ENCODE results near the gene COQ10B.

The COQ10B gene

DNA sequence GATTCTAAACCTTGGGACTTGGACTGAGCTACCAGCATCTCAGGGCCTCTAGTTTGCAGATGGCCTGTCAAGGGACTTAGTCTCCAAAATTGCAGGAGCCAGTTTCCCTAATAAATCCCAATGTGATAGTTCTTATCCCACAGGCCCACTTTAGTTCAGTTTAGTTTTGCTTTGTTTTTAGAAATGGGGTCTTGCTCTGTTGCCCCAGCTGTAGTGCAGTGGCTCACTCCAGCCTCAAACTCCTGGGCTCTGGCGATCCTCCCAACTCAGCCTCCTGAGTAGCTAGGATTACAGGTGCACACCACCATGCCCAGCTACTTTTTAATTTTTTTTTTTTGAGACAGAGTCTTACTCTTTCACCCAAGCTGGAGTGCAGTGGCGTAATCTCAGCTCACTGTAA is 16.0 kb upstream of the COQ10B start:
- ATAC-seq, result no peak
- no peak for TF ChIP-seq CSDC2 (CRISPR knock-in tag; IDR thresholded peaks at IDR 0.05)
- no peak for TF ChIP-seq RARB (CRISPR knock-in tag; IDR thresholded peaks at IDR 0.05)
- TF ChIP-seq, protein P1, sequence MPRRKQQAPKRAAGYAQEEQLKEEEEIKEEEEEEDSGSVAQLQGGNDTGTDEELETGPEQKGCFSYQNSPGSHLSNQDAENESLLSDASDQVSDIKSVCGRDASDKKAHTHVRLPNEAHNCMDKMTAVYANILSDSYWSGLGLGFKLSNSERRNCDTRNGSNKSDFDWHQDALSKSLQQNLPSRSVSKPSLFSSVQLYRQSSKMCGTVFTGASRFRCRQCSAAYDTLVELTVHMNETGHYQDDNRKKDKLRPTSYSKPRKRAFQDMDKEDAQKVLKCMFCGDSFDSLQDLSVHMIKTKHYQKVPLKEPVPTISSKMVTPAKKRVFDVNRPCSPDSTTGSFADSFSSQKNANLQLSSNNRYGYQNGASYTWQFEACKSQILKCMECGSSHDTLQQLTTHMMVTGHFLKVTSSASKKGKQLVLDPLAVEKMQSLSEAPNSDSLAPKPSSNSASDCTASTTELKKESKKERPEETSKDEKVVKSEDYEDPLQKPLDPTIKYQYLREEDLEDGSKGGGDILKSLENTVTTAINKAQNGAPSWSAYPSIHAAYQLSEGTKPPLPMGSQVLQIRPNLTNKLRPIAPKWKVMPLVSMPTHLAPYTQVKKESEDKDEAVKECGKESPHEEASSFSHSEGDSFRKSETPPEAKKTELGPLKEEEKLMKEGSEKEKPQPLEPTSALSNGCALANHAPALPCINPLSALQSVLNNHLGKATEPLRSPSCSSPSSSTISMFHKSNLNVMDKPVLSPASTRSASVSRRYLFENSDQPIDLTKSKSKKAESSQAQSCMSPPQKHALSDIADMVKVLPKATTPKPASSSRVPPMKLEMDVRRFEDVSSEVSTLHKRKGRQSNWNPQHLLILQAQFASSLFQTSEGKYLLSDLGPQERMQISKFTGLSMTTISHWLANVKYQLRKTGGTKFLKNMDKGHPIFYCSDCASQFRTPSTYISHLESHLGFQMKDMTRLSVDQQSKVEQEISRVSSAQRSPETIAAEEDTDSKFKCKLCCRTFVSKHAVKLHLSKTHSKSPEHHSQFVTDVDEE (CRISPR knock-in tag; IDR thresholded peaks at IDR 0.05), result no peak
- TF ChIP-seq, protein P2, sequence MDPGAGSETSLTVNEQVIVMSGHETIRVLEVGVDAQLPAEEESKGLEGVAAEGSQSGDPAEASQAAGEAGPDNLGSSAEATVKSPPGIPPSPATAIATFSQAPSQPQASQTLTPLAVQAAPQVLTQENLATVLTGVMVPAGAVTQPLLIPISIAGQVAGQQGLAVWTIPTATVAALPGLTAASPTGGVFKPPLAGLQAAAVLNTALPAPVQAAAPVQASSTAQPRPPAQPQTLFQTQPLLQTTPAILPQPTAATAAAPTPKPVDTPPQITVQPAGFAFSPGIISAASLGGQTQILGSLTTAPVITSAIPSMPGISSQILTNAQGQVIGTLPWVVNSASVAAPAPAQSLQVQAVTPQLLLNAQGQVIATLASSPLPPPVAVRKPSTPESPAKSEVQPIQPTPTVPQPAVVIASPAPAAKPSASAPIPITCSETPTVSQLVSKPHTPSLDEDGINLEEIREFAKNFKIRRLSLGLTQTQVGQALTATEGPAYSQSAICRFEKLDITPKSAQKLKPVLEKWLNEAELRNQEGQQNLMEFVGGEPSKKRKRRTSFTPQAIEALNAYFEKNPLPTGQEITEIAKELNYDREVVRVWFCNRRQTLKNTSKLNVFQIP (CRISPR knock-in tag; IDR thresholded peaks at IDR 0.05; ENCODE audit: borderline replicate concordance, low read depth), result no peak
- TF ChIP-seq PPARA (CRISPR knock-in tag; IDR thresholded peaks at IDR 0.05; ENCODE audit: borderline replicate concordance), result no peak
- TF ChIP-seq BACH2 (CRISPR knock-in tag; IDR thresholded peaks at IDR 0.05; ENCODE audit: borderline replicate concordance), result no peak
- TF ChIP-seq TOX (CRISPR knock-in tag; IDR thresholded peaks at IDR 0.05; ENCODE audit: borderline replicate concordance), result no peak
- TF ChIP-seq ZFP3 (CRISPR knock-in tag; IDR thresholded peaks at IDR 0.05), result no peak

DNA sequence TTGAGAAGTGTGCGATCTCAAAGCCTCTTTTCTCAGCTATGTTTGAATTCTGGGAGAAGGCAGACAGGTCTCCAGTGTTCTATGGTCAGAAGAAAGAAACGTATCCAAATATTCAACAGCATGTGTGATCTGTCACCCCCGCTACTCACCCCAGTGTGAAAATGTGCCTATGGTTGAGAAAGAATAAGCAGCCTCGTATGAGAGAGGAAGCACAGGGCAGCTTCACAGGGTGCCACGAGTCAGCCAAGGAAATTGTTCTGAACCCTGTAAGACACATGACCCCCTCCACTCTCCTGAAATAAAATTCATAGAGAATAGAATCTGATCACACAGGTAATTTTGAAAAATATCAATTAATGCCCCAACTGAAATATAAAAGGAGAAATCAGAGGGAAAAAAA is 10.5 kb upstream of the COQ10B start:
- no peak for TF ChIP-seq OSR1 (CRISPR knock-in tag; IDR thresholded peaks at IDR 0.05)
- TF ChIP-seq, protein P3, sequence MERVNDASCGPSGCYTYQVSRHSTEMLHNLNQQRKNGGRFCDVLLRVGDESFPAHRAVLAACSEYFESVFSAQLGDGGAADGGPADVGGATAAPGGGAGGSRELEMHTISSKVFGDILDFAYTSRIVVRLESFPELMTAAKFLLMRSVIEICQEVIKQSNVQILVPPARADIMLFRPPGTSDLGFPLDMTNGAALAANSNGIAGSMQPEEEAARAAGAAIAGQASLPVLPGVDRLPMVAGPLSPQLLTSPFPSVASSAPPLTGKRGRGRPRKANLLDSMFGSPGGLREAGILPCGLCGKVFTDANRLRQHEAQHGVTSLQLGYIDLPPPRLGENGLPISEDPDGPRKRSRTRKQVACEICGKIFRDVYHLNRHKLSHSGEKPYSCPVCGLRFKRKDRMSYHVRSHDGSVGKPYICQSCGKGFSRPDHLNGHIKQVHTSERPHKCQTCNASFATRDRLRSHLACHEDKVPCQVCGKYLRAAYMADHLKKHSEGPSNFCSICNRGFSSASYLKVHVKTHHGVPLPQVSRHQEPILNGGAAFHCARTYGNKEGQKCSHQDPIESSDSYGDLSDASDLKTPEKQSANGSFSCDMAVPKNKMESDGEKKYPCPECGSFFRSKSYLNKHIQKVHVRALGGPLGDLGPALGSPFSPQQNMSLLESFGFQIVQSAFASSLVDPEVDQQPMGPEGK (CRISPR knock-in tag; IDR thresholded peaks at IDR 0.05; ENCODE audit: borderline replicate concordance), result no peak
- TF ChIP-seq ISL1 (CRISPR knock-in tag; IDR thresholded peaks at IDR 0.05), result no peak
- TF ChIP-seq TCF4 (CRISPR knock-in tag; IDR thresholded peaks at IDR 0.05; ENCODE audit: borderline replicate concordance), result no peak
- TF ChIP-seq BACH2 (CRISPR knock-in tag; IDR thresholded peaks at IDR 0.05; ENCODE audit: borderline replicate concordance), result no peak
- no peak for TF ChIP-seq GLIS3 (CRISPR knock-in tag; IDR thresholded peaks at IDR 0.05)
- TF ChIP-seq ESRRG (CRISPR knock-in tag; IDR thresholded peaks at IDR 0.05), result no peak
- TF ChIP-seq, protein P1 (CRISPR knock-in tag; IDR thresholded peaks at IDR 0.05), result no peak
- no peak for TF ChIP-seq CSDC2 (CRISPR knock-in tag; IDR thresholded peaks at IDR 0.05)
- no peak for TF ChIP-seq RARB (CRISPR knock-in tag; IDR thresholded peaks at IDR 0.05)
- TF ChIP-seq SNAI2 (CRISPR knock-in tag; IDR thresholded peaks at IDR 0.05), result no peak
- no peak for TF ChIP-seq TOX (CRISPR knock-in tag; IDR thresholded peaks at IDR 0.05; ENCODE audit: borderline replicate concordance)
- TF ChIP-seq, protein P4, sequence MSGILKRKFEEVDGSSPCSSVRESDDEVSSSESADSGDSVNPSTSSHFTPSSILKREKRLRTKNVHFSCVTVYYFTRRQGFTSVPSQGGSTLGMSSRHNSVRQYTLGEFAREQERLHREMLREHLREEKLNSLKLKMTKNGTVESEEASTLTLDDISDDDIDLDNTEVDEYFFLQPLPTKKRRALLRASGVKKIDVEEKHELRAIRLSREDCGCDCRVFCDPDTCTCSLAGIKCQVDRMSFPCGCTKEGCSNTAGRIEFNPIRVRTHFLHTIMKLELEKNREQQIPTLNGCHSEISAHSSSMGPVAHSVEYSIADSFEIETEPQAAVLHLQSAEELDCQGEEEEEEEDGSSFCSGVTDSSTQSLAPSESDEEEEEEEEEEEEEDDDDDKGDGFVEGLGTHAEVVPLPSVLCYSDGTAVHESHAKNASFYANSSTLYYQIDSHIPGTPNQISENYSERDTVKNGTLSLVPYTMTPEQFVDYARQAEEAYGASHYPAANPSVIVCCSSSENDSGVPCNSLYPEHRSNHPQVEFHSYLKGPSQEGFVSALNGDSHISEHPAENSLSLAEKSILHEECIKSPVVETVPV (CRISPR knock-in tag; IDR thresholded peaks at IDR 0.05), result no peak
- TF ChIP-seq ZNF565 (CRISPR knock-in tag; conservative IDR thresholded peaks at IDR 0.05; ENCODE audit: low read depth), result no peak
- ATAC-seq, result no peak

DNA sequence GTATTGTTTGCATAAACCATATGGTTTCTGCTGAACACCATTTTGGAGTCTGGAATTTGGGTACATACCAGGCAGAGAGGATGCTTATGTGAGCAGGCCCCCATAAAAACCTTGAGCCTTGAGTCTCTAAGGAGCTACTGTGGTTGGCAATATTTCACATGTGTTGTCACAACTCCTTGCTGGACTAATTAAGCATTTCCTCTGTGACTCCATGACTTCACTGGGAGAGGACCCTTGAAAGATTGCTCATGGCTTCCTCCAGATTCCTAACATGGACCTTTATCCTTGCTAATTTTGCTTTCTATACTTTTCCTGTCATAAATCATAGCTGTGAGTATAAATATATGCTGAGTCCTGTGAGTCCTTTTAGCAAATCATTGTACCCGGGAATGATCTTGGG is 7.6 kb upstream of the COQ10B start:
- TF ChIP-seq ZFP30 (CRISPR knock-in tag; IDR thresholded peaks at IDR 0.05) (no peak), ZC3H10 (CRISPR knock-in tag; IDR thresholded peaks at IDR 0.05) (no peak), OSR1 (CRISPR knock-in tag; IDR thresholded peaks at IDR 0.05) (no peak), CSDC2 (CRISPR knock-in tag; IDR thresholded peaks at IDR 0.05) (no peak), ZNF8 (CRISPR knock-in tag; IDR thresholded peaks at IDR 0.05) (no peak), TOX (CRISPR knock-in tag; IDR thresholded peaks at IDR 0.05; ENCODE audit: borderline replicate concordance) (no peak)
- TF ChIP-seq, protein P5, sequence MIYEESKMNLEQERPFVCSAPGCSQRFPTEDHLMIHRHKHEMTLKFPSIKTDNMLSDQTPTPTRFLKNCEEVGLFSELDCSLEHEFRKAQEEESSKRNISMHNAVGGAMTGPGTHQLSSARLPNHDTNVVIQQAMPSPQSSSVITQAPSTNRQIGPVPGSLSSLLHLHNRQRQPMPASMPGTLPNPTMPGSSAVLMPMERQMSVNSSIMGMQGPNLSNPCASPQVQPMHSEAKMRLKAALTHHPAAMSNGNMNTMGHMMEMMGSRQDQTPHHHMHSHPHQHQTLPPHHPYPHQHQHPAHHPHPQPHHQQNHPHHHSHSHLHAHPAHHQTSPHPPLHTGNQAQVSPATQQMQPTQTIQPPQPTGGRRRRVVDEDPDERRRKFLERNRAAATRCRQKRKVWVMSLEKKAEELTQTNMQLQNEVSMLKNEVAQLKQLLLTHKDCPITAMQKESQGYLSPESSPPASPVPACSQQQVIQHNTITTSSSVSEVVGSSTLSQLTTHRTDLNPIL (CRISPR knock-in tag; IDR thresholded peaks at IDR 0.05; ENCODE audit: low read depth), result no peak
- TF ChIP-seq, protein P3 (CRISPR knock-in tag; IDR thresholded peaks at IDR 0.05; ENCODE audit: borderline replicate concordance), result no peak
- no peak for ATAC-seq
